Raji (cell line): ENCODE results near the gene LONP2.

Experiments used
- POLR2A ChIP-seq: IDR thresholded peaks from 2 replicates; pipeline ENCODE4 v1.6.1; 2011; ENCODE audit warnings: low read depth, low read length, control low read depth; ENCODE audit not compliant: insufficient read depth

The LONP2 gene

GRCh38 chr16:48225456-48225855 is 18.6 kb upstream of the LONP2 start:
- no peak for TF ChIP-seq POLR2A

- TF ChIP-seq POLR2A, result no peak
Measured at GRCh38 chr16:48231727-48232492, 12.2 kb upstream of the LONP2 start.

- TF ChIP-seq POLR2A, result no peak
Measured at GRCh38 chr16:48232493-48233040, 11.5 kb upstream of the LONP2 start.

- TF ChIP-seq POLR2A, result no peak
Measured at GRCh38 chr16:48234630-48235029, 9.5 kb upstream of the LONP2 start.

GRCh38 chr16:48235058-48235555 is 9.0 kb upstream of the LONP2 start:
- no peak for TF ChIP-seq POLR2A

GRCh38 chr16:48235556-48236136 is 8.5 kb upstream of the LONP2 start:
- no peak for TF ChIP-seq POLR2A

GRCh38 chr16:48236286-48236685 is 7.8 kb upstream of the LONP2 start:
- no peak for TF ChIP-seq POLR2A

- no peak for TF ChIP-seq POLR2A
Measured at GRCh38 chr16:48244863-48245195, 729 bp downstream of the LONP2 start.

GRCh38 chr16:48246066-48246465 is 2.0 kb downstream of the LONP2 start:
- no peak for TF ChIP-seq POLR2A

GRCh38 chr16:48247311-48247710 is 3.2 kb downstream of the LONP2 start, which contains the start of gene ABCC11:
Gene ABCC11 (minus strand): TSS chr16:48247539. CDS start chr16:48231921, 15,618 bp downstream.
- no peak for TF ChIP-seq POLR2A

- no peak for TF ChIP-seq POLR2A
Measured at GRCh38 chr16:48250520-48251278, 6.6 kb downstream of the LONP2 start.

GRCh38 chr16:48252013-48252412 is 7.9 kb downstream of the LONP2 start:
- no peak for TF ChIP-seq POLR2A

GRCh38 chr16:48256579-48257177 is 12.6 kb downstream of the LONP2 start:
- TF ChIP-seq POLR2A, result no peak

GRCh38 chr16:48261569-48261968 is 17.5 kb downstream of the LONP2 start:
- no peak for TF ChIP-seq POLR2A

GRCh38 chr16:48262631-48263030 is 18.5 kb downstream of the LONP2 start:
- TF ChIP-seq POLR2A, result no peak
